Ovary (tissue), 3 donors: ENCODE data around the gene ETV4.

Experiments used
- CTCF ChIP-seq, 3 donors: fragments of 450-650 bp in 2 of 3; fragments of 200-600 bp in 1 of 3; IDR thresholded peaks; one replicate each; pipeline versions ENCODE4 v1.5.1 to v1.8.0; 2016 to 2022; ENCODE audit warnings: antibody characterized with exemption in 3 of 3, mild to moderate bottlenecking in 1 of 3
- EP300 ChIP-seq: sonication (generic); formaldehyde crosslinking; IDR thresholded peaks from one replicate; pipeline ENCODE4 v1.6.1; 2017; ENCODE audit warnings: antibody characterized with exemption
- POLR2A ChIP-seq: fragments of 450-650 bp; IDR thresholded peaks from one replicate; pipeline ENCODE4 v1.6.1; 2017; ENCODE audit warnings: antibody characterized with exemption, mild to moderate bottlenecking, moderate library complexity
- donor health status: DM: no; HTN: no; CAD: no.

GRCh38 chr17:43578404-43578698, 32.2 kb upstream of the ETV4 start:
- TF ChIP-seq CTCF (IDR thresholded peaks at IDR 0.05) (no peak), POLR2A (no peak), EP300 (no peak)
